Neural crest cell (in vitro differentiated cells): ENCODE data around the gene CYP1A1. TPM values are rescaled to one million over a fixed set of nuclear protein-coding genes. Genes with fewer than 3 reads are reported as not detected.
A peak's percentile ranks its signal among the peaks of the same experiment; 100 is the strongest.

Source experiments
- DNase-seq: peaks from one replicate; pipeline ENCODE4 v3.0.0; 2021; ENCODE audit warnings: low read depth, mixed read lengths, low spot score
- H3K27ac Mint-ChIP-seq: one replicate; pipeline ENCODE4 v1.8.0; 2021; ENCODE audit warnings: mild to moderate bottlenecking, mixed read lengths; ENCODE audit not compliant: unreplicated experiment
- H3K27me3 Mint-ChIP-seq: 2 replicates; pipeline ENCODE4 v1.8.0; 2021; ENCODE audit warnings: low read depth, mild to moderate bottlenecking, mixed read lengths
- H3K36me3 Mint-ChIP-seq: 2 replicates; pipeline ENCODE4 v1.8.0; 2021; ENCODE audit warnings: low read depth, mild to moderate bottlenecking, mixed read lengths
- H3K4me1 Mint-ChIP-seq: 2 replicates; pipeline ENCODE4 v1.8.0; 2021; ENCODE audit warnings: mixed read lengths
- H3K4me3 Mint-ChIP-seq: one replicate; pipeline ENCODE4 v1.8.0; 2021; ENCODE audit warnings: mild to moderate bottlenecking, mixed read lengths
- H3K9me3 Mint-ChIP-seq: 2 replicates; pipeline ENCODE4 v1.8.0; 2021; ENCODE audit warnings: mixed read lengths
- CTCF ChIP-seq: fragments of 200-600 bp; sonication (generic); conservative IDR thresholded peaks from 2 replicates; pipeline ENCODE4 v1.5.0; 2021; ENCODE audit warnings: antibody characterized with exemption, mild to moderate bottlenecking
- total RNA-seq: library from RNA; stranded (reverse); gene quantifications from 2 replicates; pipeline ENCODE4 v1.2.1, GENCODE V29; 2021

Gene CYP1A1
- total RNA-seq, 1 donor from 2014 or later = 1.7 TPM

- TF ChIP-seq CTCF = no peak
- Mint-ChIP-seq H3K9me3 (no peaks in the 10 kb centered on the region), H3K4me1 (peaks cover 36% of the 10 kb centered on the region), H3K4me3 (peak overlapping the region; percentile 68), H3K27ac (peak overlapping the region; percentile 79), H3K27me3 (peaks cover 9% of the 10 kb centered on the region), H3K36me3 (peaks cover 2% of the 10 kb centered on the region)
- DNase-seq = no peak
Measured at GRCh38 chr15:74726774-74727164, 1.4 kb upstream of the CYP1A1 start.

GRCh38 chr15:74725845-74726773 is 781 bp upstream of the CYP1A1 start:
- Mint-ChIP-seq H3K9me3 (no peaks in the 10 kb centered on the region), H3K4me1 (peaks cover 35% of the 10 kb centered on the region), H3K27ac (no peak overlapping the region), H3K27me3 (peaks cover 9% of the 10 kb centered on the region), H3K36me3 (peaks cover 2% of the 10 kb centered on the region), H3K4me3 (peak overlapping the region; percentile 69)
- DNase-seq = peak; percentile 65
- no peak for TF ChIP-seq CTCF

- Mint-ChIP-seq H3K4me1 (peaks cover 25% of the 10 kb centered on the region), H3K27ac (no peak overlapping the region), H3K9me3 (no peaks in the 10 kb centered on the region), H3K27me3 (peaks cover 6% of the 10 kb centered on the region), H3K36me3 (peaks cover under 1% of the 10 kb centered on the region), H3K4me3 (peak overlapping the region; percentile 82)
- no peak for TF ChIP-seq CTCF
- no peak for DNase-seq
Measured at GRCh38 chr15:74724570-74725224, 631 bp downstream of the CYP1A1 start.

- Mint-ChIP-seq H3K4me1 (peaks cover 24% of the 10 kb centered on the region), H3K27ac (no peak overlapping the region), H3K9me3 (no peaks in the 10 kb centered on the region), H3K4me3 (peak overlapping the region; percentile 54), H3K27me3 (peaks cover 6% of the 10 kb centered on the region), H3K36me3 (no peaks in the 10 kb centered on the region)
- DNase-seq = no peak
- TF ChIP-seq CTCF = no peak
Measured at GRCh38 chr15:74723754-74724334, 1.5 kb downstream of the CYP1A1 start.

- DNase-seq = no peak
- H3K4me1 Mint-ChIP-seq = peaks cover 24% of the 10 kb centered on the region
- peaks cover 6% of the 10 kb centered on the region for H3K27me3 Mint-ChIP-seq
- no peak overlapping the region for H3K27ac Mint-ChIP-seq
- H3K36me3 Mint-ChIP-seq = no peaks in the 10 kb centered on the region
- H3K4me3 Mint-ChIP-seq = no peak overlapping the region
- H3K9me3 Mint-ChIP-seq = no peaks in the 10 kb centered on the region
- no peak for TF ChIP-seq CTCF
Measured at GRCh38 chr15:74723187-74723586, 2.1 kb downstream of the CYP1A1 start.
